ENCODE data around the gene EP300.
"Not testable (repeated sequence)": the region's sequence is repeated elsewhere in the genome, so short reads cannot be mapped to it uniquely, and the experiment has no call there.

The EP300 gene

DNA sequence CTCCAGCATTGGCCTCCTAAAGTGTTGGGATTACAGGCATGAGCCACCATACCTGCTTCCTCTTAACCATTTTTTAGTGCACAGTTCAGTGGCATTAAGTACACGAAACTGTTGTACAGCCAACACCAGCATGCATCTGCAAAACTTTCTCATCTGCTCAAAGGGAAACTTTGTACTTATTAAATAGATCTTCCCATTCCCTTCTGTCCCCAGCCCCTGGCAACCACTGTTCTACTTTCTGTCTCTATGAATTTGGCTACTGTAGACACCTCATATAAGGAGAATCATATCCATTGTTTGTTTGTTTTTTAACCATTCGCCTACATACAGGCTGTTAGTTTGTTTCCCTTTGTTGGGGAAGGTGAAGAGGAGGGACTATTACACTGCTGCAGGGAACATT, 6.5 kb upstream of the EP300 start:
- no peak for DNase-seq

DNA sequence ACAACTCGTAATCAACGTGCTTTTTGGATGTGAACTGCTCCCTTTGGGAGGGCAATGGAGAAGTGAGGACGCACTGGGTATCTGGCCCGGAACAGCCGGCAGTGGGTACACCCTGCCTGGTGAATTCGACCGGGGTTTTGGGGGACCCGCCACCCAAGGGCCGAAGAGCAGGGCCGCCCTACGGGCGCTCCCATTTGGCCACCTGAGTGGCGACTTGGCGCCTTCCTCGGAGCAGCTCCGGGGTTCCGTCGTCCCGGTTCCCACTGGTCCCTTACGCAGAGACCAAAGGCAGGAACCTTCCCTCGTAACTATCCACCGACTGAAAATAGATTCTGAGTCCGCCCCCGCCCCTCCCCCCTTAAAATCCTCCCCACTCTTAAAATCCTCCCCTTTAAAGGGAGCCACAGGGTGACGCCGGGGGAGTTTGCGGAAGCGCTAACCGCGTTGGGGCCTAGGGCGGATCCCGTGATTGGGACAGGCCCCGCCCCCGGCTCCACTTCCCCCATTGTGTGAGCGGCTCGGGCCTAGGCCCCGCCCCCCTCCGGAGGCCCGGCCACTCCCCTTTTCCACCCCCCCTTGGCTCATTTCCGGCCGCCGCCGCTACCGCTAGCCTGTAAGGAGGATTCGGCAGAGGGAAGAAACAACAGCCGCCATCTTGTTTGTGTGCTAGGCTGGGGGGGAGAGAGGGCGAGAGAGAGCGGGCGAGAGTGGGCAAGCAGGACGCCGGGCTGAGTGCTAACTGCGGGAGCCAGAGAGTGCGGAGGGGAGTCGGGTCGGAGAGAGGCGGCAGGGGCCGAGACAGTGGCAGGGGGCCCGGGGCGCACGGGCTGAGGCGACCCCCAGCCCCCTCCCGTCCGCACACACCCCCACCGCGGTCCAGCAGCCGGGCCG, 1.0 kb upstream of the EP300 start:
- peak; percentile 94 for DNase-seq

- DNase-seq, result no peak
Observed at GRCh38 chr22:41092847-41093411, 537 bp downstream of the EP300 start.

- no peak for DNase-seq
Observed at GRCh38 chr22:41094041-41094593, 1.7 kb downstream of the EP300 start.

DNA sequence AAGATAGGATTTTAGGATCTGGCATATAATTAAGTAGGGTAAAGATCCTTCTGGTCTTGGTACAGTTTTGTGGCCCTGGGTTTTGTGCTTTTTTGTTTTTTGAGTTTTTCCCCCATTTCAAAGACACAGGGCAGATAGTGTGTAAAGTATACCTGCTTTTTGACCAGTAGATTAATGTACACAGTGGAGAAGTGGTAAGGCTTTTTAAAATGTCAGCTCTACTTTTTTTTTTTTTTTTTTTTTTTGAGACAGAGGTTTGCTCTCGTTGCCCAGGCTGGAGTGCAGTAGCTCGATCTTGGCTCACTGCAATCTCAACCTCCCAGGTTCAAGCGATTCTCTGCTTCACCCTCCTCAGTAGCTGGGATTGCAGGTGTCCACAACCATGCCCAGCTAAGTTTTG, 4.0 kb downstream of the EP300 start:
- DNase-seq, result no peak

DNA sequence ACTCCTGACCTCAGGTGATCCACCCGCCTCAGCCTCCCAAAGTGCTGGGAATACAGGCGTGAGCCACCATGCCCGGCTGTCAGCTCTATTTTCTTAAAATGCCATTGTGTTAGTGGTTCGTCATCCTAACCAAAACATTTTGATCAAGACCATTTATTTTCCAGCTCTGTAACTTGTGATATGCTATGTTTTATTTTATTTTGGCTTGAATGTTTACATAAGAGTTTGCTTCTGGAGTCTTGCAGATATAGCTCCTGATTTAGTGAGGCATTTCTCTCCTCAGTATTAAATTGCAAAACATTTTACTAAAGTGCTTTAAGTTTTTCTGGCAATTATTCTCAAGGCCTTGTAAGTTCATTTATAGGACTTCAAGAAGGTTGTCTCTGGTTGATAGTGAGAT, 4.4 kb downstream of the EP300 start:
- DNase-seq, result no peak

- DNase-seq, result no peak
Observed at GRCh38 chr22:41099036-41099435, 6.6 kb downstream of the EP300 start.

DNA sequence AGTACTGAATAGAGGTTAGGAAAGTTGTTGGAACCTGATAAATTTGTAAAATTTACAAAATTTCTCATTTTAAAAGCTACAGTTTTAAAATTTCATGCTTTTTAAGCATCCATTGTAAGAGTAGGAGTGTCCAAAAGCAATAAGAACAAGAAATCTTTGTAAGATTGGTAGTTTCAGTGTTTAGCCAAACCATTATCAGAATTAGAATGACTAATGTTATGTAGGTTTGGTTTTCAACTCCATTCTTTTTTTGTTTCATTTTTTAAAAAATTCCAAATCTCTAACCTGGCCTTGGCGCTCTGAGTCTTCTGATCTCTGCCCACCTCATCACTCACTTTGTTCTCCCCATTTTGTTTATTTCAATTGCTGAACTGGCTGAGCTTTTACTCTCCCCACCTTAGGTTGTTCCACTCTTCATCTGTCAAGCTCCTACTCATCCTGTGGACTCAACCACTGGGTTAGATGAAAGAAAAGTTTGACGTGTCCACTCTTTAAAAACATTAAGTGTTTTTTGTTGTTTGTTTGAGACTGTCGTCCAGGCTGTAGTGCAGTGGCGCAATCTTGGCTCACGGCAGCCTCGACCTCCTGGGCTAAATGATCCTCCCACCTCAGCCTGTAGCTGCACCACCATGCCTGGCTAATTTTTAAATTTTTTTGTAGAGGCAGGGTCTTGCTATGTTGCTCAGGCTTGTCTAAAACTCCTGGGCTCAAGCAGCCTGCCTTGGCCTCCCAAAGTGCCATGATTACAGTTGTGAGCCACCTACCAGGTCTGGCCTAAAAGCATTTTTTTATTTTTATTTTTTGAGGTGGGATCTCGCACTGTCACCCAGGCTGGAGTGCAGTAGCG, 14.0 kb downstream of the EP300 start:
- no peak for DNase-seq

- not testable (repeated sequence) for DNase-seq
Observed at GRCh38 chr22:41106969-41107325, 14.6 kb downstream of the EP300 start.

DNA sequence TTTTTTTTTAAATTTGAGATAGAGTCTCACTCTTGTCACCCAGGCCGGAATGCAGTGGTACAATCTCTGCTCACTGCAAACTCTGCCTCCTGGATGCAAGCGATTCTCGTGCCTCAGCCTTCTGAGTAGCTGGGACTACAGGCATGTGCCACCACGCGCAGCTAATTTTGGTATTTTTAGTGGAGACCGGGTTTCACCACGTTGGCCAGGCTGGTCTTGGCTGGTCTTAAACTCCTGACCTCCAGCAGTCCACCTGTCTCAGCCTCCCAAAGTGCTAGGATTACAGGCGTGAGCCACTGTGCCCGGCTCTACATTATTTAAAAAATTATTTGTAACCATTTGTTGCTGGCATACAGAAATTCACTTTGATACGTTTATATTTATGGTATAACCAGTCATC, 18.6 kb downstream of the EP300 start:
- DNase-seq, result no peak

- no peak for DNase-seq
Observed at GRCh38 chr22:41116342-41116741, 23.9 kb downstream of the EP300 start.

DNA sequence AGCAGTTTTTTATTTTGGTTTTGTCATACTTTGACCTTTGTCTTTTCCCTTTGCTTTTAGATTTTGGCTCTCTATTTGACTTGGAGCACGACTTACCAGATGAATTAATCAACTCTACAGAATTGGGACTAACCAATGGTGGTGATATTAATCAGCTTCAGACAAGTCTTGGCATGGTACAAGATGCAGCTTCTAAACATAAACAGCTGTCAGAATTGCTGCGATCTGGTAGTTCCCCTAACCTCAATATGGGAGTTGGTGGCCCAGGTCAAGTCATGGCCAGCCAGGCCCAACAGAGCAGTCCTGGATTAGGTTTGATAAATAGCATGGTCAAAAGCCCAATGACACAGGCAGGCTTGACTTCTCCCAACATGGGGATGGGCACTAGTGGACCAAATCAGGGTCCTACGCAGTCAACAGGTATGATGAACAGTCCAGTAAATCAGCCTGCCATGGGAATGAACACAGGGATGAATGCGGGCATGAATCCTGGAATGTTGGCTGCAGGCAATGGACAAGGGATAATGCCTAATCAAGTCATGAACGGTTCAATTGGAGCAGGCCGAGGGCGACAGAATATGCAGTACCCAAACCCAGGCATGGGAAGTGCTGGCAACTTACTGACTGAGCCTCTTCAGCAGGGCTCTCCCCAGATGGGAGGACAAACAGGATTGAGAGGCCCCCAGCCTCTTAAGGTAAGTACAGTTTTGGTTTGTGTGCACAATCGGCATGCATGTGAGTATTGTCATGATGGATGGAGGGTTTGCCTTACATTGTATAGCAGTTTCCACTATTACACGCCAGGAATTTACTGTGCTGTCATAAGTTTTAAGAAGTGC, 25.0 kb downstream of the EP300 start:
- no peak for DNase-seq

GRCh38 chr22:41123151-41123550, 30.8 kb downstream of the EP300 start:
- no peak for DNase-seq

DNA sequence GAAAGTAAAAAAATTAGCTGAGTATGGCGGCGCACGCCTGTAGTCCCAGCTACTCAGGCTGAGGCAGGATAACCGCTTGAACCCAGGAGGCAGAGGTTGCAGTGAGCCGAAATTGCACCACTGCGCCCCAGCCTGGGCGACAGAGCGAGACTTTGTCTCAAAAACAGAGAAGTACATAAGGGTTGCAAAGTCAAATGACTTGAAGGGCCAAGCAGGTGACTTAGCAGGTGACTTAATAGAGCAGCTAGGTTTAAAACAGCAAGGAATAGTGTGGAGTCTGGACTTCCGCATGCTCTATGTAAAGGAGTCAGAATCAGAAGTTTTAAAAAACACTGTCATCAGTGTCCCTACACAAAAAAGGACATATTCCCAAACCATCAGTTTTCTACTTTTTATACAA, 31.7 kb downstream of the EP300 start:
- DNase-seq, result no peak

DNA sequence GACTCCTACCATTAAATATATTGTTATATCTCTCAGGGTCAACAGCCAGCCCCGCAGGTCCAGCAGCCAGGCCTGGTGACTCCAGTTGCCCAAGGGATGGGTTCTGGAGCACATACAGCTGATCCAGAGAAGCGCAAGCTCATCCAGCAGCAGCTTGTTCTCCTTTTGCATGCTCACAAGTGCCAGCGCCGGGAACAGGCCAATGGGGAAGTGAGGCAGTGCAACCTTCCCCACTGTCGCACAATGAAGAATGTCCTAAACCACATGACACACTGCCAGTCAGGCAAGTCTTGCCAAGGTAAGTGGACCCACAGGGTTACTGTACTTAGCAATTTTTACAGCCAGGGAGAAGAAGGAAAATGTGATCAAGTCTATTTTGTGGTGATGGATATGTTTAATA, 35.1 kb downstream of the EP300 start:
- DNase-seq, result no peak

GRCh38 chr22:41128606-41129005, 36.2 kb downstream of the EP300 start:
- no peak for DNase-seq

DNA sequence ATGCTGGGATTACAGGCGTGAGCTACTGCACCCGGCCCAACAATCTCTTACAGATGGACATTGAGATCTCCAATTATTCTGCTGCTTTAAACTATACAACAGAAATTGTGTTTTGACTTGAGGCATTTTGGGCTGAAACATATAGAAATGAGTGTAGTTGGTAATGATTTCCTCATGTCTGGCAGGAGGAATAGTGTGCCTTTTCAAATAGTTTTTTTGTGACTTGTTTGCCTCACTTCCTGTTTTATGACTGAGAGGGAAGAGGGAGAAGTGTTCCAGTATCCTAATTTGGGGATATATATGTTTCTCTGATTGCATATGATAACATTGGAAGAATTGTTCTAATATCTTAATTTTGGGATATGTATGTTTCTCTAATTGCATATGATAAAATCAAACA, 40.2 kb downstream of the EP300 start:
- DNase-seq, result no peak

- no peak for DNase-seq
Observed at GRCh38 chr22:41140365-41140957, 48.1 kb downstream of the EP300 start.

GRCh38 chr22:41145921-41146320, 53.5 kb downstream of the EP300 start:
- DNase-seq, result not testable (repeated sequence)

- DNase-seq, result no peak
Observed at GRCh38 chr22:41146573-41146972, 54.2 kb downstream of the EP300 start.

- DNase-seq, result no peak
Observed at GRCh38 chr22:41147722-41148121, 55.3 kb downstream of the EP300 start.

GRCh38 chr22:41152902-41153301, 60.5 kb downstream of the EP300 start:
- DNase-seq, result no peak
